Measurements from ENCODE around the gene ARRDC5.
A peak's percentile ranks its signal among the peaks of the same experiment; 100 is the strongest.
"Not testable (repeated sequence)": the region's sequence is repeated elsewhere in the genome, so short reads cannot be mapped to it uniquely, and the experiment has no call there.

Gene ARRDC5

DNA sequence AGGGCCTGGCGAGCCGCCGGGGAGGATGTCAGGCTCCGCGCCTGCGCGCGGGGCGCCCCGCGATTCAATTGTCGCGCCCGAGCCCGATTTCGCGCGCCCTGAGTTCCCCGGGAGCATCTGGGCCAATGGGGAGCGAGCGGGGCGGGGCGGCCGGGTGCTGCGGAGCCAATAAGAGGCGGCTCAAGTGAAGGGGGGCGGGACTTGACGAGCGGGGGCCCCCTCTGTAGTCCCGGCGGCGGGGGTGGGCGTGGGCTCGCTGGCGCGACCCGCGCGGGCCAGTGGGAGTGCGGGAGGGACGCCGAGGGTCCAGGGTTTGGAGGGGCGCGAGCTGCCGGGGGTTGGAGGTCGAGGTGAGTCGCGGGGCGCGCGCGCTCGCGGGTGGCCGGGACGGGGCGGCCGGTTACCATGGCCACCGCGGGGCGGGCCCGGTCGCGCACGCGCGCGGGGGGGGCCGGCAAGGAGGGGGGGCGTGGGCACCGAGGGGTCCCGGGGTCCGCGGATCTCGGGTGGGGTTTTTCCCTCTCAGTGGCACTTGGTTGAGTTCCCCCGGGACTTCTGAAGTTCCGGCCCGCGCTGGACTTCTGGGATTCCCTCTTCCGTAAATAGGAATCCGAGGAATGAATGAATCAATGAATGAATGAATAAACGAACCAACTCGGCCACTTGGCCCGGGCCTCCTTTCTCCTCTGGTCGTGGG is 7.3 kb upstream of the ARRDC5 start:
- DNase-seq (ENCODE audit: low spot score), result peak; percentile 88

DNA sequence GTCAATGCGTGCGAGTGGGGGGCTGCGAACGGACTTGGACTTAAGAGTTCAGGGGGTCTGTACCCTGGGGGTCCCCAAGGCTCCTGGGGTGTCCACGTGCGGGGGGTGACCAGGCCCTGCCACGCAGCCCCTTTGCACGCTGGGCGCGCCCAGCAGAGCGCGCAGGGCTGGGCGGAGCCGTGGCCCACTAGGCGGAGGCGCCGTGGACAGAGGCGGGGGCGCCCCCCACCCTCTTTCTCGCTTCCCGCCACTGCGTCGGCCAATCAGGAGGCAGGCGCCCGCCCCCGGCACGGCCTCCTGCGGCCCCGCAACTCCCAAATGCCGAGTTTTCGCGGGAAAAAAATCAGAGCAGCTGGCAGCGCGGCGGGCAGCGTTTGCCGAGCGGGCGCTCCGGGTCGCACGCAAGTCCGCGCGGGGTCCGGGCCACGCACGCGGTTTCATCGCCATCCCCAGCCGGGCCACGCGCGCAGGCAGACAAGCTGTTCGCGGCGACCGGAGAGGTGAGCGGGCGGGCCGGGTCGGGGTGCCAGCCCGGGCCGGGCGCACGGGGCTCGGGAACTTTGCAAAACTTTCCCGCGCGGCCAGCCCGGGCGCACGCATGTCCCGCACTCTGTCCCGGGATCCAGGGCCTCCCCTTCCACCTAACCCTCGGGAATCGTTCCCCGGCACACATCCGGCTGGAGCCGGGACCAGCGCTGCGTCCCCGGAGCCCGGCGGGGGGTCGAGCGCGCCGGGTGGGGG is 6.6 kb upstream of the ARRDC5 start, which contains the start of gene UHRF1:
Gene UHRF1, plus strand, starts transcription at position 346 of the 741 bp plus-strand sequence. CDS start 1,385 bp downstream, outside the sequence.
- DNase-seq (ENCODE audit: low spot score), result no peak

DNA sequence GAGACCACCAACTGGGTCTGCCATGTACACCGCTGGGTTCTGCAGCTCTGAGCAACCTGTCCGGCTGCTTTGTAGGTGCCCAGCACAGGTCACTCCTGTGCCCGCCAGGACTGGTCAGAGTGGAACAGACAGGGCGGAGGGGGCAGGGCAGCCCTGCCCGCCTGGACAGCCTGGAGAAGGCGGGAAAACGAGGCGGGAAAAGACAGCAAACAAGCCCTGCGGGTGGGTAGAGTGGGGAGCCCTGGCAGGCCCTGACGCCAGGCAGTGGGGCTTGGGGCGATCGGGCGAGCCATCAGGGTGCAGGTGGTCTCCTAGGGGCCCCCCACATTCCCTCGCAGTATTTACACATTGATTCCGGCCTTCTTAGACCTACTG is 6.1 kb upstream of the ARRDC5 start:
- DNase-seq (ENCODE audit: low spot score), result no peak

DNA sequence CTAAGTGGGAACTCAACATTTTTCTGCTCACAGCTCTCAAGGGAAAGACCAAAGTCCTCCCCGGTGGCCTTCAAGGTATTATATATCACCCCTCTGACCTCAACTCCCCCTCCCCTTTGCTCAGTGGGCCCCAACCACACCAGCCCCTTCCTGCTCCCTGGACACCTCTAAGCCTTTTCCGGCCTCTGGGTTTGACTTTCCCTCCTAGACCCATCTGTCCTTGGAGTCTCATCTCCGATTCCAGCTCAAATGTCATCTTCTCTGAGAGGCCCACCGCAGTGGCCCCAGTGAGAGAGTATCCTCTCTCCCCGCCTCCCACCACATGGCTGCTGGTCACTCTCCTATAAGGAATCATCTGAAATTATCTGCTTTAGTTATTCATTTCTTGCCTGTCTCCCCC is 5.7 kb upstream of the ARRDC5 start:
- DNase-seq (ENCODE audit: low spot score), result no peak

DNA sequence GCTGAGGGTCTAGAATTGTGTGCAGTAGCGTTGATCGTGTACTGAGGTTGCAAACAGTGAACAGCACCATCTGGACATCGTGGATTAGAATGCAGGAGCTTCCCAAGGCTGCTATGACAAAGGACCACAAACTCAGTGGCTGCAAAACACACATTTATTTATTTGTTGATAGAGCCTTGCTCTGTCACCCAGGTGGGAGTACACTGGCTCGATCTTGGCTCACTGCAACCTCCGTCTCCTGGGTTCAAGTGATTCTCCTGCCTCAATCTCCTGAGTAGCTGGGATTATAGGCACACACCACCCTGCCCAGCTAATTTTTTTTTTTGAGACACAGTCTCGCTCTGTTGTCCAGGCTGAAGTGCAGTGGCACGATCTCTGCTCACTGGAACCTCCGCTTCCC is 4.3 kb upstream of the ARRDC5 start:
- DNase-seq (ENCODE audit: low spot score), result no peak

DNA sequence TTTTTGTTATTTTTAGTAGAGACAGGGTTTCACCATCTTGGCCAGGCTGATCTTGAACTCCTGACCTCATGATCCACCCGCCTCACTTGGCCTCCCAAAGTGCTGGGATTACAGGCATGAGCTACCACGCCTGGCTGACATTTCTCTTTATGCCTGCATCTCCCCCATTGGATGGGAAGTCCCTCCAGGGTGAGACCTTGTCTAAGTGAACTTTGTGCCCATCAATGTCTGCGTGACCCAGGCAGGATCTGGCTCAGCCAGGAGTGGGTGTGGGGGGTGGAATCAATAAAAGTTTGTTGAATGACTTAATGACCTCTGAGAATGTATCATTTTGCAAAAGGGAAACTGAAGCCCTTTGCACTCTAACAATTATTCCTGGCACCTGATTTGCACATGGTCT is 1.8 kb upstream of the ARRDC5 start:
- no peak for DNase-seq (ENCODE audit: low spot score)

DNA sequence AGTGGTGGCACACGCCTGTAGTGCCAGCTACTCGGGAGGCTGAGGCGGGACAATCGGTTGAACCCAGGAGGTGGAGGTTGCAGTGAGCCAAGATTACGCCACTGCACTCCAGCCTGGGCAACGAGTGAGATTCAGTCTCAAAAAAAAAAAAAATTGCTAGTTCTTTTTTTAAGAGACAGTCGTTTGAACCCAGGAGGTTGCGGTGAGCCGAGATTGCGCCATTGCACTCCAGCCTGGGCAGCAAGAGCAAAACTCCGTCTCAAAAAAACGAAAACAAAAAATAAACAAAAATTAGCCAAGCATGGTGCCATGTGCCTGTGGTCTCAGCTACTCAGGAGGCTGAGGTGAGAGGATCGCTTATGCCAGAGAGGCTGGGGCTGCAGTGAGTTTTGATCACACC is 1.8 kb downstream of the ARRDC5 start:
- DNase-seq (ENCODE audit: low spot score), result not testable (repeated sequence)

DNA sequence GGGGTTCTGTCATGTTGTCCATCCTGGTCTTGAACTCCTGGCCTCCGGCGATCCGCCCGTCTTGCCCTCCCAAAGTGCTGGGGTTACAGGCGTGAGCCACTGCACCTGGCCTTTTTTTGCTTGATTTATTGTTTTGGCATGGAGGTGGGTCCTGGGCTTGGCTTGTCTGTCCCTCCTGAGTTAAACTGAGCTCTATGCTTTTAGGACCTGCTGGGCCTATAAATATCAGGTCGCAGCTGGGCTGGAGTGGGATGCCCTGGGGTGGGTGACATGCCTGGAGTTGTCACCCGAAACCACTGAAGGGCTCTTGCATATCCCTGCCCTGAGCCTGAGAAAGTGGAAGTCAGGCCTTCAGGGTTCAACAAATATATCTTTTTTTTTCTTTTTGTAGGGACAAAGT is 5.5 kb downstream of the ARRDC5 start:
- no peak for DNase-seq (ENCODE audit: low spot score)

DNA sequence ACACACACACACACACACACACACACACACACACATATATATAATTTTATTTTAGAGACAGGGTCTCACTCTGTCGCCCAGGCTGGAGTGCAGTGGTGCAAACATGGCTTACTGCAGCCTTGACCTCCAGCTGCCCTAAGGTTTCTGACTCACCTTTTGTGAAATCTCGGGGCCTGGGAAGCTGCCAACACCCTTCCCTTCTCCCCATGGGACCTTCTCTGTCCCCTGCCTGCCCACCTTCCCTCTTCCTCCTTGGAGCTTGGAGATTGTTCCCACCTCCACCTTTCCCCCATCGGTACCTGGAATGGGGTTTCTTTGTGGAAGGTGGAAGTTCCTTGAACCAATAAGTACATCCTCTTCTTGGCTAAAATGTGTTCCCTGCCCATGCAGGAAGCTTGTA is 6.3 kb downstream of the ARRDC5 start:
- DNase-seq (ENCODE audit: low spot score), result no peak

DNA sequence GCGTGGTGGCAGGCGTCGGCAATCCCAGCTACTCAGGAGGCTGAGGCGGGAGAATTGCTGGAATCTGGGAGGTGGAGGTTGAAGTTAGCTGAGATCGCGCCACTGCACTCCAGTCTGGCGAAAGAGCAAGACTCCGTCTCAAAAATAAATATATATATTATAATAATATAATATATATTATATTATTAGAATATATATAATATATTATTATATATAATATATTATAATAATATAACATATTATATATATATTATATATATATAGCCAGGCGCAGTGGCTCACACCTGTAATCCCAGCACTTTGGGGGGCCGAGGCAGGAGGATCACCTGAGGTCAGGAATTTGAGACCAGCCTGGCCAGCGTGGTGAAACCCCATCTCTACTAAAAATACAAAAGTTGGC is 9.7 kb downstream of the ARRDC5 start:
- not testable (repeated sequence) for DNase-seq (ENCODE audit: low spot score)

DNA sequence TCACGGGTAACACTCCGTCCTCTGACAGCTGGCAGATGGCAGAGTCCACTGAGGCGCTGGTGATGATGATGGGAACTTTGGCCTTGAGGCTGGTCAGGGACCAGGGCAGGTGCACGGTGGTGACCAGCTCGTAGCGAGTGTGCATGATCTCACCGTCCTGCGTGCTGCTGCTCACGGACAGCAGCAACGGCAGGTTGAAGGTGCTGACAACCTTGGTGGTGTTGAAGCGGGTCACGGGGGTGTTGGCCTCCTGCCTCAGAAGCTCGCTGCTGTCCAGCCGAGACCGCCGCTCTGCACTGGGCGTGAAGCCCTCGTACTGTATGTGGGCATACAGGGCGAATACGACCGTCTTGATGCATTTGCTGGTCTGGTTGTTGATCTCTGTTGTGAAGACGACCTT is 11.6 kb downstream of the ARRDC5 start:
- DNase-seq (ENCODE audit: low spot score), result no peak

DNA sequence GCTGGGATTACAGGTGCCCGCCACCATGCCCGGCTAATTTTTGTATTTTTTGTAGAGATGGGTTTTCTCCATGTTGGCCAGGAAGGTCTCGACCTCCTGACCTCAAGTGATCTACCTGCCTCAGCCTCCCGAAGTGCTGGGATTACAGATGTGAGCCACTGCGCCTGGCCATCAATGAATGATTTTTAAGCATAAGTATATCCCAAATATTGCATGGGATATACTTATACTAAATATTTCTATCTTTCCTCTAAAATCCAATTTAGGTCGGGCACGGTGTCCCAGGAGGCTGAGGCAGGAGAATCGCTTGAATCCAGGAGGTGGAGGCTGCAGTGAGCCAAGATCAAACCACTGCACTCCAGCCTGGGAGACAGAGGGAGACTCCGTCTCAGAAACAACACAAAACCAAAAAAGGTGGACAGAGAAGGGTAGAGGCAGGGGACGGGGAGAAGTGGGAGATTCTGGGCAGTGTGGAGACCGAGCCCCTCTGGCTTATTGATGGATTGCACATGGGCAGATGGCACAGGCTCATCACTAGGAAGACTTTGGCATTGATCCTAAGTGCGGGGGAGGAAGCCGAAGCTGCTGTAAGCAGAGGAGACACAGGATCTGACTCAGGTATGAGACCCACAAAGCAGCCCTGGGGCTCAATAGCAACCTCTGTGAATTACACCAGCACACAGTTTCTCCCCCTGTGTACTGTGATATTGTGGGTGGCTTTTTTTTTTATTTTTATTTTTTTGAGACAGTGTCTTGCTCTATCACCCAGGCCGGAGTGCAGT is 13.5 kb downstream of the ARRDC5 start:
- no peak for DNase-seq (ENCODE audit: low spot score)

DNA sequence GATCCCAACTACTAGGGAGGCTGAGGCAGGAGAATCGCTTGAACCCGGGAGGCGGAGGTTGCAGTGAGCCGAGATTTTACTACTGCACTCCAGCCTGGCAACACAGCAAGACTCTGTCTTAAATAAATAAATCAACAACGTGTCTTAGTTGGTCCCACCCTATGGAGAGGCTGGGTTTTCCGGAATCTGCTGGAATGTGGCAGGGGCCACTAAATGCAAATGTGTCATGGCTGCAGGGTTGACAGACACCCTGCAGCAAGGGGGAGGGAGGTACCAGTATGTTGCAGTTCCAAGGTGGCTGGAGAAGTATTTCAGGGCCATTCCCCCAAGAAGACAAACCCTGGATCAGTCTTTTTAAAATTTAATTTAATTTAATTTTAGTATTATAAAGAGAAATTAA is 14.9 kb downstream of the ARRDC5 start:
- DNase-seq (ENCODE audit: low spot score), result not testable (repeated sequence)

DNA sequence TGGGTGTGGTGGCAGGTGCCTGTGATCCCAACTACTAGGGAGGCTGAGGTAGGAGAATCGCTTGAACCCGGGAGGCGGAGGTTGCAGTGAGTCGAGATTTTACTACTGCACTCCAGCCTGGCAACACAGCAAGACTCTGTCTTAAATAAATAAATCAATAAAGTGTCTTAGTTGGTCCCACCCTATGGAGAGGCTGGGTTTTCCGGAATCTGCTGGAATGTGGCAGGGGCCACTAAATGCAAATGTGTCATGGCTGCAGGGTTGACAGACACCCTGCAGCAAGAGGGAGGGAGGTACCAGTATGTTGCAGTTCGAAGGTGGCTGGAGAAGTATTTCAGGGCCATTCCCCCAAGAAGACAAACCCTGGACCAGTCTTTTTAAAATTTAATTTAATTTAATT is 17.7 kb downstream of the ARRDC5 start:
- DNase-seq (ENCODE audit: low spot score), result not testable (repeated sequence)

DNA sequence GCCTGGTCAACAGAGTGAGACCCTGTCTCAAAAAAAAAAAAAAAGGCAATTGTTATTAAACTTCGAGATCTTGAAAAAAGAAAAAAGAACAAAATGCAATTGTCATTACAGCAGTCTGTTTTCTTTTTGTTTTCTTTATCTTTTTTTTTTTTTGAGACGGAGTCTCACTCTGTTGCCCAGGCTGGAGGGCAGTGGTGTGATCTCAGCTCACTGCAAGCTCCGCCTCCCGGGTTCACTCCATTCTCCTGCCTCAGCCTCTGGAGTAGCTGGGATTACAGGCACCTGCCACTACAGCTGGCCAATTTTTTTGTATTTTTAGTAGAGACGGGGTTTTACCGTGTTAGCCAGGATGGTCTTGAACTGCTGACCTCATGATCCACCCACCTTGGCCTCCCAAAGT is 19.8 kb downstream of the ARRDC5 start:
- DNase-seq (ENCODE audit: low spot score), result not testable (repeated sequence)

DNA sequence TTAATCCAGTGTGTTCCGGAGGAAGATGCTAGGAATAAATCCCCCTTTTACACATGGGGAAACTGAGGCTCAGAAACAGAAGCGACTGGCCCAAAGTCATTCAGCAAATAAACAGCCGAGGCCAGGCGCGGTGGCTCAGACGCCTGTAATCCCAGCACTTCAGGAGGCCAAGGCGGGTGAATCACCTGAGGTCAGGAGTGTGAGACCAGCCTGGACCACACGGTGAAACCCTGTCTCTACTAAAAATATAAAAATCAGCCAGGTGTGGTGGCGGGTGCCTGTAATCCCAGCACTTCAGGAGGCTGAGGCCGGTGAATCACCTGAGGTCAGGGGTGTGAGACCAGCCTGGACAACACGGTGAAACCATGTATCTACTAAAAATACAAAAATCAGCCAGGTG is 23.7 kb downstream of the ARRDC5 start:
- DNase-seq (ENCODE audit: low spot score), result no peak

DNA sequence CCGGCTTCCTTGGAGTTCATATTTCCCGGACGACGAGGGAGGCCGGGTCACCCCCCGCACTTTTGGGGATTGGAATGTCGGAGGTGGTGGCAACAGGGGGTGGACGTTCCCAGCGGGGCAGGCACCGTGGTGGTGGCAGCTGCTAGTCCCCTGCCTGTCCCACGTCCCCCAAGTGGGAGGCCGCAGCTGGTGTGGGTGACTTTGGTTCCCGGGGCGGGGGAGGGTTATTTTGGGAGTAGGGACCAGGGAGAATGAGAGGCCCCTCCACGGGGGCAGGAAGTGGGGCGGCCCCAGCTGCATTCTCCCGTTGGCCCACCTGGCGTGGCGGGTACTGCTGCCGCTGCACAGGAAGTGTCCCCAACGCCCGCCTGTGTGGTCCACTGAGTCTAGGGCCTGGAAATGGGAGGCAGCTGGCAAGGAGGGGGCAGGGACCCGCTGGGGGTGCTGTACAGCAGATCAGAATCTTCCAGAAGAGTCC is 24.2 kb downstream of the ARRDC5 start:
- DNase-seq (ENCODE audit: low spot score), result peak; percentile 33

DNA sequence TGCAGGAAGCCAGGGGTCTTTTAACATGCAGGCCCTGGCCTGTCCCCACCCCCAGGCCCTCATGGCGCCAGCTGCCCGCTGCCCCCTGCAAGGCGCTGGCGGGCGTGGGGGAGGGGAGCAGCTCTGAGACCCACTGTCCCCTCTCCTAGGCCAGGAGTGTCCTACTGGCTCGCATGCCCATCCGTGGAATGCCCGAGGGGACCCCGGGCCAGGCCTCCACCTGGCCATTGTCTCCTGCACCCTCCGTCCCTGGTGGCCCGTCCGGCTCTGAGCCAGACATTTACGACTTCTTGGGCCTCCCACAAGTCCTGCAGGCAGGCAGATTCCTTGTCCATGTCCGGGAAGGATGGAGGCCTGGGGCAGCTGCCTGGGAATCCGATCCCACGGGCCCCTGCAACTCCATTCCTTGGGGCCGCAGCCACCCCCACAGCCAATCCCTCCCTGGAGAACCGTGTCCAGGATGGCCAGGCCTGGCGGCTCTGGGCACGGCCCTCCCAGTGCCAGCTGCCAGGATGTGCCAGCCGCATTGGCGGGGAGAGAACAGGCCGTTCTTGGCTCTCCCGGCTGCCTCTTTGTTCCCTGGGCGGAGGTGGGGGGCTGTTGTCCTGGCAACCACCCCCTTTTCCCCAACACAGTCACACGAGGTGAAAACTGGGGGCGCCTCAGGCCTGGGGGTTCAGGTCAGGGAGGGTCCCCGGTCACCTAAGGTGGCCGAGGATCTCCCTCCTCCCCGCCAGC is 24.8 kb downstream of the ARRDC5 start:
- DNase-seq (ENCODE audit: low spot score), result peak; percentile 91

DNA sequence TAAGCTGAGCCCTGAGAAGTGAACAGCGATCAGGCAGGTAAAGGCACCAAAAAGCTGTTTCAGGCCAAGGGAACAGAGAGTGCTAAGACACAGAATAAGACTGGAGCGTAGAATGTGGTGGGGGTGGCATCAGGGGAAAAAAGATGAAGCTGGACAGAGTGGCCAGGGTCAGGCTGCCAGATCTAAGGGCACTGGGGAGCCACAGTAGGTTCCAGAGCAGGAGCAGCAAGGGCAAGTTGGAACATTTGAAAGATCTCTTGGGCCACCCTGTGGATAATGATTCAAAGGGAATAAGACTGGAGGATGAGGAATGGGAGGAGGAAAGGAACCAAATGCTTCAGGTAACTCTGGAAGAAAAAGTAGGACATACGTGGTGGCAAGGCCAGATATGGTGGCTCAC is 28.8 kb downstream of the ARRDC5 start:
- no peak for DNase-seq (ENCODE audit: low spot score)

DNA sequence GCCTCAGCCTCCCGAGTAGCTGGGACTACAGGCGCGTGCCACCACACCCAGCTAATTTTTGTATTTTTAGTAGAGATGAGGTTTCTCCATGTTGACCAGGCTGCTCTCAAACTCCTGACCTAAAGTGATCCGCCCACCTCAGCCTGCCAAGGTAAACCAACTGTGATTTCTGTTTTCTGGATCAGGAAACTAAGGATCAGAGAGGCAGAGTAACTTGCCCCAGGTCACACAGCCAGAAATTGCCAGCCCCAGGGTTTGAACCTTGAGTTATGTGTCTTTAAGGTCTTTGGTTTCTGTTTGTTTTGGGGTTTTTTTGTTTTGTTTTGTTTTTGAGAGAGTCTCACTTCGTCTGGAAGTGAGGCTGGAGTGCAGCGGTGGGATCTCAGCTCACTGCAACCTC is 31.0 kb downstream of the ARRDC5 start:
- no peak for DNase-seq (ENCODE audit: low spot score)

DNA sequence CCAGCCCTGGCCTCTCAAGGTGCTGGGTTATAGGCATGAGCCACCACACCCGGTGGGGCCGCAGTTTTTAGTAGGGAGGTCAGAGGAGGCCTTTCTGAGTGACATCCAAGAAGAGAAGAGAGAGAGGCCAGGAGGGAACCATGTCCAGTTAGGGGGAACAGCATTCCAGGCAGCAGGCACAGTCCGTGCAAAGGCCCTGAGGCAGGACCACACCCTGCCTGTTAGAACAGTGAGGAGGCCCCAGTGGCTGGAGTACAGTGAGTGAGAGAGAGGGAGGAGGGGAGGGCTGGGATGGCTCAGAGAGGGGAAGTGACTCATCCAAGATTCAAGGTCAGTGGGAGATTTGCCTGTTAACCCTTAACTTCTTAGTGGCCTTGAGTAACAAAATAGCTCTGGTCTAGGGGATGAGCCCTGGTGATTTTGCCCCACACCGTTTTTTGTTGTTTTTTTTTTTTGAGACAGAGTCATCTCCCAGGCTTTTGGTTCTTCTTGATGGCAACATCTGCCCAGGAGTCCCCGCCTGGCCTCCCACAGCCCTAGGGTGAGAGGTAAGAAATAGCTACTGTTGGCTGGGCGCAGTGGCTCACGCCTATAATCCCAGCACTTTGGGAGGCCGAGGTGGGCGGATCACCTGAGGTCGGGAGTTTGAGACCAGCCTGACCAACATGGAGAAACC is 32.5 kb downstream of the ARRDC5 start:
- no peak for DNase-seq (ENCODE audit: low spot score)
